GM10266 (cell line): ENCODE measurements around the gene PCDH9.

Experiments
- DNase-seq: peaks from one replicate; pipeline ENCODE4 v3.0.0; 2012; ENCODE audit errors: extremely low spot score
- TF ChIP-seq, protein P1 (sequence below): IDR thresholded peaks from 2 replicates; pipeline ENCODE4 v1.5.1; 2012; ENCODE audit warnings: mild to moderate bottlenecking, low read depth; ENCODE audit not compliant: control insufficient read depth, insufficient read depth; ENCODE audit errors: missing control alignments

The PCDH9 gene

DNA sequence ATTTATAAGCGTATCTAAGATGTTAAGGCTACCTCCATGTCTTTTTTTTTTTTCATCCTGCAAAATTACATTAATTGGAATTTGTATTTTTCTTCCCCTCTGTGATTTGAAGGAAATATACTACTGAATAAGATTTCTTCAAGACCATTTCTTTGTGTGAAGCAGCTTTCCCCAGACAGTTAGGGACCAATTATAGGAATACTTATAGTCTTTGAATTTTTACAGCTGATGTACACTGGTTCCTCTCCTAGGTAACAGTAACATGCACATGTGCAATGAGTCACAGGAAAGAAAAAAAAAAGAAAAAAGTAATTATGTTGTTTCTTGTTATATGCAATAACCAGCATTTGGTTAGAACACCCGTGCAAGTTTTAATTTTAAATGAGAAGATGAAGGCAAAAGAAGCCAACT lies 82.0 kb downstream of the PCDH9 start:
- no peak for DNase-seq
- TF ChIP-seq, protein P1, sequence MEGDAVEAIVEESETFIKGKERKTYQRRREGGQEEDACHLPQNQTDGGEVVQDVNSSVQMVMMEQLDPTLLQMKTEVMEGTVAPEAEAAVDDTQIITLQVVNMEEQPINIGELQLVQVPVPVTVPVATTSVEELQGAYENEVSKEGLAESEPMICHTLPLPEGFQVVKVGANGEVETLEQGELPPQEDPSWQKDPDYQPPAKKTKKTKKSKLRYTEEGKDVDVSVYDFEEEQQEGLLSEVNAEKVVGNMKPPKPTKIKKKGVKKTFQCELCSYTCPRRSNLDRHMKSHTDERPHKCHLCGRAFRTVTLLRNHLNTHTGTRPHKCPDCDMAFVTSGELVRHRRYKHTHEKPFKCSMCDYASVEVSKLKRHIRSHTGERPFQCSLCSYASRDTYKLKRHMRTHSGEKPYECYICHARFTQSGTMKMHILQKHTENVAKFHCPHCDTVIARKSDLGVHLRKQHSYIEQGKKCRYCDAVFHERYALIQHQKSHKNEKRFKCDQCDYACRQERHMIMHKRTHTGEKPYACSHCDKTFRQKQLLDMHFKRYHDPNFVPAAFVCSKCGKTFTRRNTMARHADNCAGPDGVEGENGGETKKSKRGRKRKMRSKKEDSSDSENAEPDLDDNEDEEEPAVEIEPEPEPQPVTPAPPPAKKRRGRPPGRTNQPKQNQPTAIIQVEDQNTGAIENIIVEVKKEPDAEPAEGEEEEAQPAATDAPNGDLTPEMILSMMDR, result no peak

DNA sequence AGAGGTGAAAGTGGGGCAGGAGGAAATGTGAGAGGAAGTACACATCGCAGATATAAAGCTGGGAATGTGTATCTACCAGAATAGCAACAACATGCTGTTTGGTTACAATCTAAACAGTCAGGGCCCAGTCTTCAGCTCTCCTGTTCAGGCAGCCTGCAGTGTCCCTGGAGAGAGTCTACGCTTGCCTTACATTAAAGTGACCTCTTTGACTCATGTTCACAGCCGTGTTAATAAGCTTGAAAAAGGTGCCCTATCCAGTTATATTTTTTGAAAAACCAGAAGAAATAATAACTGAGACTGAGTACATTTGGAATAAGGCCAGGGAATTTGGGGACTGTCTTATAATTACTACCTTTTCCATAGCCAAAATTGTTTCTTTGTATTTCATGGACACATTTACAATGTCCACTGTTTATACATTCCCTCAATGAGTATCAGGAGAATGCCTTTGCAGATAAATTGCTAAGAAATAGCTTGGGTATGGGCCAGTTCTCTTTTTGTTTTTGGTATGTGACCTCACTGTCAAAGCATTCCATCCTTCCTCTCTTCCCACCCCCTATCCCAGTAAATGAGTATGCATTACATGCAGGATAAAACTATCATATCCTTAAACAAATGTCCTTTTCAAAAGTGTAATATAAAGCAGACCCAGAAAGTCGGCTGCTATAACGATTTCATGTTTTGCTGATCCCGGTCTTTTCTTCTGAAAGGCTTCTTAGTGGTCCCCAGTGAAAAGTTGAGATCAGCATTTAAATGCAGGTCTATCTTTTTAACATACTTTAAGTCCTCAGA lies 82.6 kb downstream of the PCDH9 start:
- TF ChIP-seq, protein P1, result no peak
- DNase-seq, result no peak

DNA sequence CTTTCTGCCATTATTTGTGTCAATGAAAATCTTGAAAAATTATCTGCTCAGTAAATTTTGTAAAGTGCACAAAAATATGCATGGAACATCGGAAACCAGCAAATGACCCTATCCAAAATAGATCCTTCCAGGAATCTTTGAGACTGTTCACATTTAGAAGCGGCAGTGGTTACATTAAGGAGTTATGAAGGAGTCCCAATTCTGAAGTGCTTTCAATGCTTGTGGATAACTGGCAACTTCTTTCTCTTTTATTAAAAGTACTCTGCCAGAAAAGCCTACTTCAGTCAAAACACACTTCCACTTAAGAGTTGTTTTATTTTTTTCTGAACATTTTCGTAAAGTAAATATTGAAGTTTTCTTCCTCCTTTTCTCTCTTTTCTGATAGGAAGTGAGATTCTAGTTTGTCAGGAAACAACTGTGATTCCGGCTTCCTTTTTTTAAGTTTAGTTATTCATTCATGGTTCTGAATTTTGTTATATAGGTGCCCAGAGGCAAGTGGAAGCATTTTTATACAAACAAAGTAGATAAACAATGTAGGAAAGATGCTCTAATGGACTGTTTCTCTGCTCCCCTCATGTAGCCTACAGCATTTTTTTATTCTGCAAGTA lies 83.5 kb downstream of the PCDH9 start:
- no peak for DNase-seq
- TF ChIP-seq, protein P1, result no peak

DNA sequence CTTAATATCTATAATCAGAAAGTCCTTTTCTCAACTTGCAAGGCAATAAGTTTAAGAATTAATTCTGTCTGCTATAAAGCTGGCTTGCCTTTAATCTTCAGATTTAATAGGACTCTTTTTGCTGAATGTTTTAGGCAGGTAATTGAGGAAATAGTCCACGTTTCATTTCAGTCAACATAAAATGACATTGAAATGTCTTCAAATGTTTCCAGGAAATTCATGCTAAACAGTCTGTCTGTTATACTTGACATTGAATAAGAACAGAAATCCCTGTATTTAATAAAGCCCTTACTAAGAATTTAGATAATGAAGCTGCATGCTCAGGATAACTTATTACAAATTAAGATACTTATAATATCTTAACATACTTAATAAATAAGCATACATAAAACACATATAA lies 84.2 kb downstream of the PCDH9 start:
- TF ChIP-seq, protein P1, result no peak
- no peak for DNase-seq

DNA sequence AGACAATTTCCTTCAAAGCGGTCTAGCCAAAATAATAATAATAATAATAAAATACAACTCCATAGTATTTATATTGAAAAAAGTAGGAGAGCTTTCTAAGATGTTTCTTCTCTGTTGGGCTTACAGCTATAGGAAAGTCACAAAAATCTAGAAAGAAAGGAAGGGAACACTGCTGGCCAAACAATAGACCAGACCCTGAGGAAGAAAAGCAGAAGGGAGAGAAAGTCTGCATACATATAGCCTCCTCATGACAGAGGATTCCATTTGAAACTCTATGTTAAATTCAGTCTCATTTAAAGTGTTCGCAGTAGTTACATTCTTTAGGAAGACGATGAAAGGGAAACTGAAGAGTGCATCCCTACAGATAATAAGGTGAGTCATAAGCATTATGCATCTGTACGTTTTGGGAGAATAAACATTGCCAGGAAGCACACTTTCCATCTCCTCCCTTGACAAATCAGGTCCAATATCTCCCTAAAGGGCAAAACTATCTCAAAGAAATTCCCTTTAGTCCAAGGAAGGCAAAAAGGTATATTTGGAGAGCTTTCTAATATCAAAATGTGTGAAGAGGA lies 86.5 kb downstream of the PCDH9 start:
- TF ChIP-seq, protein P1, result no peak
- DNase-seq, result no peak

DNA sequence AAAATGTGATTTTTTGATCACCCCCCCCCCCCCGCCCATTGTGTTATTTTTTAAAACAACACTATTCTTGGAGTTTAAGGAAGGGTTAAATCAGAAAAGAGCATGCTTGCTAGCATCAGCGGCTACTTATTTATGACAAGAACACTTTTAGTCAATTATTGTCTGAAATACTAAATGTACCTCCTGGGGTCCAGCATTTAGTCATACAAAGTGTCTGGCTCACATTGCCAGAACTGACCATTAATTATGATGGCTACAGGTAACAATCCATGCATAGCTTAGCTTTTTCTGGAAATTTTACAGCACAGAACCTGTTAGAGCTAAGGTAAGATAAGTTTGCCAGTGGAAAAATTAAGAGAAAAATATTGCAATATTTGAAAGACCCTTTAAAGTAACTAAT lies 90.1 kb downstream of the PCDH9 start:
- TF ChIP-seq, protein P1, result no peak
- DNase-seq, result no peak

DNA sequence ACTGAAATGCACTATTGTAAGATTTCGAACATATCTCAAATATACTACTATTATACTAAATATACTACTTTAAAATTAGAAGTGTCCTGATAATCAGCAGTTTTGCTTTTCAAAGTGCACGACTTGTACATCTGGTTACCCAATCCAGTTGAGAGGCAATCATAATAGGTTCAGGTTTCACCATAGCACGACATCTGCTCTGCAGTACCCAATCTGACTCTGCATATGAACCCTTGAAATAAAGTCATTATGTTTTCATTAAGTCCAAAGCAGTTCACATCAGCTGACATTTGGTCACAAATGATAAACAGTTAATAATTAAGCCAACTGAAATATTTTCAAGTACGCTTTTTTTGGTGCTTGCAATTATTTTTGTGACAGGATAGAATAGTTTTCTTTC lies 90.6 kb downstream of the PCDH9 start:
- TF ChIP-seq, protein P1, result no peak
- DNase-seq, result no peak
